ENCODE results near the gene SULT1C3. TPM values are rescaled to one million over a fixed set of nuclear protein-coding genes. Genes with fewer than 3 reads are reported as not detected.

The SULT1C3 gene
- total RNA-seq: not detected in 2 replicates

GRCh38 chr2:108239786-108240185 is at the start of gene SULT1C3:
SULT1C3 (plus strand) TSS chr2:108239968; CDS start chr2:108247195, 7,227 bp downstream.

GRCh38 chr2:108288534-108289106 is 48.9 kb downstream of the SULT1C3 start, which contains the start of gene SULT1C2:
SULT1C2 (plus strand) TSS chr2:108288895; CDS start chr2:108293668, 4,773 bp downstream.

Other genes starting within 250 kb of the SULT1C3 start
- gene SULT1C2, start 48.9 kb downstream of the SULT1C3 start, total RNA-seq: under 0.01 and 1.1 TPM in 2 replicates
- 0.16 TPM in 1 of 2 replicates, not detected in the other for gene SULT1C4, start 138.0 kb downstream of the SULT1C3 start, total RNA-seq
- gene GCC2, start 209.2 kb downstream of the SULT1C3 start, total RNA-seq: 14.1 and 24.3 TPM in 2 replicates

Measured in bronchial smooth muscle cell (primary cell).